Keratinocyte (primary cell): ENCODE measurements around the gene SLC6A3. TPM values are rescaled to one million over a fixed set of nuclear protein-coding genes. Genes with fewer than 3 reads are reported as not detected.

Source experiments
- DNase-seq: peaks from one replicate; pipeline ENCODE4 v3.0.0-alpha.2; 2011; ENCODE audit warnings: low read depth, missing footprints, low spot score
- FAIRE-seq: peaks from 2 replicates; lab custom pipeline; 2011; peaks lifted over from hg19 to GRCh38; lab: Jason Lieb, UNC
- H2AFZ ChIP-seq: 2 replicates; pipeline ENCODE4 v1.6.0; 2012; ENCODE audit warnings: low read length, control low read depth, inconsistent platforms; ENCODE audit not compliant: control insufficient read depth
- H3K27ac ChIP-seq: 2 replicates; pipeline ENCODE4 v1.5.1; 2011; ENCODE audit warnings: low read length; ENCODE audit not compliant: control insufficient read depth, insufficient read depth
- H3K27me3 ChIP-seq: 3 replicates; pipeline ENCODE4 v1.6.0; 2011; ENCODE audit warnings: low read length; ENCODE audit not compliant: control insufficient read depth, insufficient read depth; ENCODE audit errors: extremely low read depth
- H3K36me3 ChIP-seq, 2 experiments: 2 replicates in 1 of 2; 3 replicates in 1 of 2; pipeline ENCODE4 v1.5.1; 2011; ENCODE audit warnings: low read length in 2 of 2, mild to moderate bottlenecking in 1 of 2; ENCODE audit not compliant: control insufficient read depth in 2 of 2, insufficient read depth in 2 of 2; ENCODE audit errors: extremely low read depth in 1 of 2
- H3K4me1 ChIP-seq: 3 replicates; pipeline ENCODE4 v1.5.1; 2011; ENCODE audit warnings: low read length; ENCODE audit not compliant: control insufficient read depth, insufficient read depth; ENCODE audit errors: extremely low read depth
- H3K4me2 ChIP-seq: 3 replicates; pipeline ENCODE4 v1.6.0; 2011; ENCODE audit warnings: low read depth, low read length; ENCODE audit not compliant: control insufficient read depth, insufficient read depth; ENCODE audit errors: extremely low read depth
- H3K4me3 ChIP-seq, 3 experiments: fragments of 200-600 bp in 1 of 3; sonication (generic) in 1 of 3; 2 replicates in 2 of 3; 3 replicates in 1 of 3; pipeline ENCODE4 v1.5.1; 2011 to 2016; ENCODE audit warnings: low read length in 3 of 3, mild to moderate bottlenecking in 3 of 3, control low read depth in 2 of 3, inconsistent platforms in 1 of 3, low read depth in 1 of 3, mixed read lengths in 1 of 3, mixed run types in 1 of 3, moderate library complexity in 1 of 3; ENCODE audit not compliant: control insufficient read depth in 2 of 3, insufficient read depth in 2 of 3; ENCODE audit errors: extremely low read depth in 1 of 3
- H3K79me2 ChIP-seq: 2 replicates; pipeline ENCODE4 v1.6.0; 2012; ENCODE audit warnings: low read length; ENCODE audit not compliant: control insufficient read depth, insufficient read depth
- H3K9ac ChIP-seq: 3 replicates; pipeline ENCODE4 v1.6.0; 2011; ENCODE audit warnings: low read length; ENCODE audit not compliant: control insufficient read depth, insufficient read depth; ENCODE audit errors: extremely low read depth
- H3K9me1 ChIP-seq: 3 replicates; pipeline ENCODE4 v1.6.0; 2011; ENCODE audit warnings: low read length; ENCODE audit not compliant: control insufficient read depth, insufficient read depth; ENCODE audit errors: extremely low read depth
- H3K9me3 ChIP-seq: 2 replicates; pipeline ENCODE4 v1.5.1; 2012; ENCODE audit warnings: low read depth, low read length; ENCODE audit not compliant: control insufficient read depth
- H4K20me1 ChIP-seq: 3 replicates; pipeline ENCODE4 v1.6.0; 2011; ENCODE audit warnings: low read length; ENCODE audit not compliant: control insufficient read depth, insufficient read depth; ENCODE audit errors: extremely low read depth
- EZH2 ChIP-seq: IDR thresholded peaks from one replicate; pipeline ENCODE4 v1.6.1; 2012; ENCODE audit warnings: inconsistent platforms, mild to moderate bottlenecking, low read length, moderate library complexity
- dilution Hi-C: fragments of 300-500 bp; cut with MboI; formaldehyde crosslinking; loops from one replicate; pipeline ENCODE4 v1.7.0; 2020; ENCODE audit warnings: low sequenced_read_pairs; ENCODE audit not compliant: extremely low pct_ligation_motif_present
- polyA plus RNA-seq, 5 experiments: library from polyadenylated mRNA; depleted of rRNA in 3 of 5; stranded (reverse) in 3 of 5; stranded (forward) in 1 of 5; unstranded in 1 of 5; fragments of >200 nt; gene quantifications; 1 replicate in 1 of 5; 2 replicates in 3 of 5; 3 replicates in 1 of 5; pipeline versions ENCODE4 v1.2.1 to v1.2.3, GENCODE V29; 2011 to 2012; ENCODE audit warnings: missing spikeins in 2 of 5, low read depth in 1 of 5, low replicate concordance in 1 of 5
- TF ChIP-seq, protein P1 (sequence below), 3 experiments: IDR thresholded peaks in 1 of 3; conservative IDR thresholded peaks in 1 of 3; optimal IDR thresholded peaks in 1 of 3; 2 replicates in 2 of 3; 3 replicates in 1 of 3; pipeline versions ENCODE3 to v1.5.1; 2011; ENCODE audit warnings: low read length in 3 of 3, mild to moderate bottlenecking in 3 of 3, moderate library complexity in 2 of 3, control low read depth in 1 of 3, inconsistent platforms in 1 of 3; ENCODE audit not compliant: insufficient read depth in 2 of 3; ENCODE audit errors: extremely low read depth in 1 of 3

The SLC6A3 gene
- polyA plus RNA-seq, 1 donor (not counting 4 experiments of a cell fraction or from before 2014, with no cell fraction given): 0.03 TPM

DNA sequence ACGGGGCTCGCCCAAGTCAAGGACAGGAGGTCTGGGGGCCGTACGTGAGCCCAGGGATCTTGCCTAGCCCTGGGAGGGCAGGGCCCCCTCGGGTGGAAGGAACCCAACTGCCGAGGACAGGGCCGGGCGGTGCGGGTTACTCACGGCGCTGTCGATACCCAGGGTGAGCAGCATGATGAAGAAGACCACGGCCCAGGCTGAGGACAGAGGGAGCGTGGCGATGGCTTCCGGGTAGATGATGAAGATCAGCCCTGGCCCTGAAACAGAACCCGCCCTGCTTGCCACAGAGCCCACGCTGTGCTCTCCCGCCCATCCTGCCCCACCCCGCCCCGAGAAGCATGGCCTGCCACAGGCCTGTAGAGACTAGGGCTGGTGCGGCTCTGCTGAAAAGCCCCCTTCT lies 34.1 kb downstream of the SLC6A3 start:
- no peak for TF ChIP-seq EZH2
- TF ChIP-seq, protein P1, sequence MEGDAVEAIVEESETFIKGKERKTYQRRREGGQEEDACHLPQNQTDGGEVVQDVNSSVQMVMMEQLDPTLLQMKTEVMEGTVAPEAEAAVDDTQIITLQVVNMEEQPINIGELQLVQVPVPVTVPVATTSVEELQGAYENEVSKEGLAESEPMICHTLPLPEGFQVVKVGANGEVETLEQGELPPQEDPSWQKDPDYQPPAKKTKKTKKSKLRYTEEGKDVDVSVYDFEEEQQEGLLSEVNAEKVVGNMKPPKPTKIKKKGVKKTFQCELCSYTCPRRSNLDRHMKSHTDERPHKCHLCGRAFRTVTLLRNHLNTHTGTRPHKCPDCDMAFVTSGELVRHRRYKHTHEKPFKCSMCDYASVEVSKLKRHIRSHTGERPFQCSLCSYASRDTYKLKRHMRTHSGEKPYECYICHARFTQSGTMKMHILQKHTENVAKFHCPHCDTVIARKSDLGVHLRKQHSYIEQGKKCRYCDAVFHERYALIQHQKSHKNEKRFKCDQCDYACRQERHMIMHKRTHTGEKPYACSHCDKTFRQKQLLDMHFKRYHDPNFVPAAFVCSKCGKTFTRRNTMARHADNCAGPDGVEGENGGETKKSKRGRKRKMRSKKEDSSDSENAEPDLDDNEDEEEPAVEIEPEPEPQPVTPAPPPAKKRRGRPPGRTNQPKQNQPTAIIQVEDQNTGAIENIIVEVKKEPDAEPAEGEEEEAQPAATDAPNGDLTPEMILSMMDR (optimal IDR thresholded peaks at IDR 0.05 in 1 of 3, IDR thresholded peaks at IDR 0.05 in 1 of 3, conservative IDR thresholded peaks at IDR 0.05 in 1 of 3; ENCODE audit: extremely low read depth in 1 of 3, insufficient read depth in 2 of 3, low read length in 3 of 3): no peak
- no peak overlapping the region for H3K9ac ChIP-seq
- H3K27me3 ChIP-seq: peaks cover 13% of the 10 kb centered on the region
- no peaks in the 10 kb centered on the region for H4K20me1 ChIP-seq
- H3K79me2 ChIP-seq: no peaks in the 10 kb centered on the region
- no peak overlapping the region for H3K4me2 ChIP-seq
- H3K4me3 ChIP-seq: no peak overlapping the region
- H3K4me1 ChIP-seq: no peaks in the 10 kb centered on the region
- no peaks in the 10 kb centered on the region for H3K9me3 ChIP-seq
- FAIRE-seq (no peak), DNase-seq (no peak)
- H3K9me1 ChIP-seq: no peaks in the 10 kb centered on the region
- H3K36me3 ChIP-seq: no peaks in the 10 kb centered on the region
- H2AFZ ChIP-seq: no peak overlapping the region
- no peak overlapping the region for H3K27ac ChIP-seq
- dilution Hi-C loops: no loop called here

DNA sequence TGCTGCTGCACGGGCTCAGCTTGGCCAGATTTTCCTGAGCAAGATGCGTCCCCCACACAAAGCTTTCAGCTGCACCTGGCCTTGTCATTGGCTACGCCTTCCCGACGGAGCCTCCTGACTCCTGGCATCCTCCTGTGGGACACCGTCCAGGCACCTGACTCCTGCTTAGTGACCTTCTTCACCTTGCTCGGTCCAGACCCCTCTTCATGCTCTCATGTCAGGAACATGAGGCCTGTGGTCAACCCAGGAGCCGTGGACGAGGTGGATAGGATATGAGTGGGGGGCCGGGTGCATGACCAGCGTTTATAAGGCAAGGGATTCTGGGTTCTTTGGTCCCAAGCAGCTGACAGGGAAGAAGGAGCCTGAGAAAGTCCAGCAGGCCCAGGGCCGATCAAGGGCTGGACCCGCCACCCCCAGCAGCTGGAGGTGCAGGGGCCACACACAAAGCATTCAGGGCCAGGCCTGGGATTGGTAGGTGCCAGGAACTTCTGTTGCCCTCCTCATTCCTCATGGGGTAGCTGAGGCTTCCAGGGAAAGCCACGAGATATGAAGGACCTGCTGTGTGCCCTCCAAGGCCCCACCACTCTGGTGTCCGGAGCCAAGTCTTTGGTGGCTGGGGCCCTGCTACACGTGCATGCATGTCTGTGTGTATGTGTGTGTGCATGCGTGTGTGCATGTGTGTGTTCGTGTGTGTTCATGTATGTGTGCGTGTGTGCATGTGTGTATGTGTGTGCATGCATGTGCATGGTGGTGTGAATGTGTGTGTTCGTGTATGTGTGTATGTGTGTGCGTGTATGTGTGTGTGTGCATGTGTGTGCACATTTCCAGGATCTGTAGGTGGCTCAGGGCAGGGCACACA lies 34.9 kb downstream of the SLC6A3 start:
- Histone ChIP-seq H3K9me3 (no peaks in the 10 kb centered on the region), H3K4me2 (no peak overlapping the region), H3K4me1 (no peaks in the 10 kb centered on the region), H3K36me3 (no peaks in the 10 kb centered on the region), H3K27me3 (peaks cover 7% of the 10 kb centered on the region), H2AFZ (no peak overlapping the region), H4K20me1 (no peaks in the 10 kb centered on the region), H3K79me2 (no peaks in the 10 kb centered on the region), H3K27ac (no peak overlapping the region), H3K9ac (no peak overlapping the region), H3K9me1 (no peaks in the 10 kb centered on the region), H3K4me3 (no peak overlapping the region)
- dilution Hi-C loops: no loop called here
- no peak for TF ChIP-seq EZH2
- TF ChIP-seq, protein P1 (optimal IDR thresholded peaks at IDR 0.05 in 1 of 3, IDR thresholded peaks at IDR 0.05 in 1 of 3, conservative IDR thresholded peaks at IDR 0.05 in 1 of 3; ENCODE audit: extremely low read depth in 1 of 3, insufficient read depth in 2 of 3, low read length in 3 of 3): no peak
- FAIRE-seq (no peak), DNase-seq (no peak)
